Left lung (tissue), 10 donors: ENCODE measurements around the gene SMARCA4. TPM values are rescaled to one million over a fixed set of nuclear protein-coding genes. Genes with fewer than 3 reads are reported as not detected.

Experiments
- ATAC-seq: fragments of 200-7000 bp; cut with Tn5 transposase; one replicate; pipeline ENCODE4 v1.9.1; 2020; ENCODE audit warnings: moderate library complexity
- DNase-seq, 4 donors: peaks; one replicate each; pipeline ENCODE4 v3.0.0-alpha.2; 2013 to 2020
- H3K27ac ChIP-seq, 2 donors: fragments of 200-600 bp; sonication (generic) in 1 of 2; one replicate each; pipeline versions ENCODE4 v1.5.0 to v1.8.0; 2020 to 2021
- H3K27me3 ChIP-seq, 2 donors: fragments of 200-600 bp; sonication (generic) in 1 of 2; one replicate each; pipeline versions ENCODE4 v1.5.0 to v1.8.0; 2020 to 2021
- H3K36me3 ChIP-seq, 2 donors: fragments of 200-600 bp; sonication (generic) in 1 of 2; one replicate each; pipeline versions ENCODE4 v1.5.0 to v1.8.0; 2020 to 2021
- H3K4me1 ChIP-seq, 2 donors: fragments of 200-600 bp; one replicate each; pipeline ENCODE4 v1.8.0; 2021
- H3K4me3 ChIP-seq, 2 donors: fragments of 200-600 bp; sonication (generic) in 1 of 2; one replicate each; pipeline versions ENCODE4 v1.5.0 to v1.8.0; 2020 to 2021; ENCODE audit warnings: mild to moderate bottlenecking in 1 of 2
- H3K9me3 ChIP-seq, 2 donors: fragments of 200-600 bp; sonication (generic) in 1 of 2; one replicate each; pipeline versions ENCODE4 v1.5.0 to v1.8.0; 2020 to 2021
- CTCF ChIP-seq, 2 donors: fragments of 200-600 bp; sonication (generic) in 1 of 2; IDR thresholded peaks; one replicate each; pipeline versions ENCODE4 v1.5.0 to v1.8.0; 2021; ENCODE audit warnings: antibody characterized with exemption in 2 of 2
- intact Hi-C, 2 donors: fragments of 100-400 bp; cut with DNase I; formaldehyde crosslinking; loops; one replicate each; pipeline versions ENCODE4 v1.11.2 to v1.14.2; 2022
- polyA plus RNA-seq, 6 donors: library from polyadenylated mRNA; unstranded; fragments of 120-200 nt; gene quantifications; one replicate each; pipeline ENCODE4 v1.2.1, GENCODE V29; 2013; ENCODE audit not compliant: insufficient read length in 6 of 6
- total RNA-seq, 2 donors: library from RNA; stranded (reverse); fragmentation: NEBNext Ultra II Directional; extraction: Animal tissue kit (Norgen Biotek cat#: 25700); gene quantifications; one replicate each; pipeline ENCODE4 v1.2.1, GENCODE V29; 2021
- donor health status: DM: no; HTN: yes; CAD: no.
- donor health status: DM: no; HTN: no; CAD: no.

SMARCA4 gene
- total and polyA plus RNA-seq, 8 donors: 98.3 to 168 (median 151) TPM

GRCh38 chr19:10984166-10984735, 23.4 kb downstream of the SMARCA4 start:
- Histone ChIP-seq H3K4me1 (no peaks in the 10 kb centered on the region), H3K4me3 (no peak overlapping the region), H3K9me3 (no peaks in the 10 kb centered on the region), H3K36me3 (peaks cover 0 to 57% of the 10 kb centered on the region in 2 donors), H3K27ac (no peak overlapping the region), H3K27me3 (no peaks in the 10 kb centered on the region)
- DNase-seq: peak in 1 of 4 donors; percentile 68
- no peak for ATAC-seq
- no peak for TF ChIP-seq CTCF (IDR thresholded peaks at IDR 0.05)
- intact Hi-C loops: no loop called here

GRCh38 chr19:10985502-10985901, 24.7 kb downstream of the SMARCA4 start:
- Histone ChIP-seq H3K9me3 (no peaks in the 10 kb centered on the region), H3K27ac (no peak overlapping the region), H3K36me3 (peaks cover 0 to 69% of the 10 kb centered on the region in 2 donors), H3K4me1 (no peaks in the 10 kb centered on the region), H3K27me3 (no peaks in the 10 kb centered on the region), H3K4me3 (no peak overlapping the region)
- intact Hi-C loops: no loop called here
- TF ChIP-seq CTCF (IDR thresholded peaks at IDR 0.05): no peak
- peak in 1 of 4 donors; percentile 22 for DNase-seq
- ATAC-seq: no peak

- H3K36me3 ChIP-seq: peaks cover 0 to 80% of the 10 kb centered on the region in 2 donors
- H3K4me3 ChIP-seq: no peak overlapping the region
- no peaks in the 10 kb centered on the region for H3K27me3 ChIP-seq
- TF ChIP-seq CTCF (IDR thresholded peaks at IDR 0.05): no peak
- H3K27ac ChIP-seq: no peak overlapping the region
- no peaks in the 10 kb centered on the region for H3K9me3 ChIP-seq
- intact Hi-C loops: no loop called here
- ATAC-seq (no peak), DNase-seq (peak in 1 of 4 donors; percentile 59)
- no peaks in the 10 kb centered on the region for H3K4me1 ChIP-seq
Measured at GRCh38 chr19:10986301-10987127, 25.7 kb downstream of the SMARCA4 start.

GRCh38 chr19:10987571-10988297, 26.9 kb downstream of the SMARCA4 start:
- no peaks in the 10 kb centered on the region for H3K27me3 ChIP-seq
- no peaks in the 10 kb centered on the region for H3K9me3 ChIP-seq
- no peaks in the 10 kb centered on the region for H3K4me1 ChIP-seq
- intact Hi-C loops: no loop called here
- peaks cover 0 to 92% of the 10 kb centered on the region in 2 donors for H3K36me3 ChIP-seq
- H3K27ac ChIP-seq: no peak overlapping the region
- TF ChIP-seq CTCF (IDR thresholded peaks at IDR 0.05): no peak
- ATAC-seq: no peak
- H3K4me3 ChIP-seq: no peak overlapping the region
- DNase-seq: no peak

GRCh38 chr19:10988380-10988779, 27.6 kb downstream of the SMARCA4 start:
- H3K4me1 ChIP-seq: no peaks in the 10 kb centered on the region
- no peak overlapping the region for H3K4me3 ChIP-seq
- no peak for TF ChIP-seq CTCF (IDR thresholded peaks at IDR 0.05)
- no peak for DNase-seq
- intact Hi-C loops: no loop called here
- no peak overlapping the region for H3K27ac ChIP-seq
- peaks cover 0 to 98% of the 10 kb centered on the region in 2 donors for H3K36me3 ChIP-seq
- no peaks in the 10 kb centered on the region for H3K9me3 ChIP-seq
- H3K27me3 ChIP-seq: no peaks in the 10 kb centered on the region
- ATAC-seq: no peak
